ENCODE results near the gene RNF20. TPM values are rescaled to one million over a fixed set of nuclear protein-coding genes. Genes with fewer than 3 reads are reported as not detected.

The RNF20 gene
- total and polyA plus RNA-seq, 2 of the 13 experiments (the other 11 are each of a cell fraction or from before 2014, with no cell fraction given), result 12.7 to 37.6 TPM

DNA sequence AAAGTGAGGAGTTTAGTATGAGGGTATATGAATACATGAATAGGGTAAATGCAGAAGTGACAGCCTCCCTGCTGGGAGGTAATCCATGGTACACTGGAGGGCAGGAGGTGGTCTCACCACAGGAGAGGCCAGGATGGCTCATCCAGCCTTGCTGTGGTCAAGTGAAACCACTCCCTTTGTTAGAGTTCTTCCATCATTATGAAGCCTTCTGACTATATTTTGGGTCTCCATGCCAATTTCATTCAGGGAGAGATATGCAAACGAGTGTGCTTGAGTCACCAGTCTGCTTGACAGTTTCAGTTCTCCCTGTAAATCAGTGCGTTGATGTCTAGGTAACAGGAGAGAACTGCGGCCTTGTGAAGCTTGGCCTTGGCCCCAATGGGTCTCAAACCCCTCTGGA lies 44.7 kb downstream of the RNF20 start (continued):
- no peak for TF ChIP-seq ZNF790 (CRISPR knock-in tag; IDR thresholded peaks at IDR 0.05; ENCODE audit: borderline replicate concordance)
- TF ChIP-seq TOPORS (CRISPR knock-in tag; IDR thresholded peaks at IDR 0.05), result no peak
- TF ChIP-seq RBFOX2 (IDR thresholded peaks at IDR 0.05; ENCODE audit: low read depth, low read length), result no peak
- TF ChIP-seq ZNF543 (CRISPR knock-in tag; IDR thresholded peaks at IDR 0.05), result no peak
- TF ChIP-seq, protein P1, sequence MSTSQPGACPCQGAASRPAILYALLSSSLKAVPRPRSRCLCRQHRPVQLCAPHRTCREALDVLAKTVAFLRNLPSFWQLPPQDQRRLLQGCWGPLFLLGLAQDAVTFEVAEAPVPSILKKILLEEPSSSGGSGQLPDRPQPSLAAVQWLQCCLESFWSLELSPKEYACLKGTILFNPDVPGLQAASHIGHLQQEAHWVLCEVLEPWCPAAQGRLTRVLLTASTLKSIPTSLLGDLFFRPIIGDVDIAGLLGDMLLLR (CRISPR knock-in tag; IDR thresholded peaks at IDR 0.05), result no peak
- TF ChIP-seq PHF8 (CRISPR knock-in tag; IDR thresholded peaks at IDR 0.05), result no peak
- TF ChIP-seq, protein P2, sequence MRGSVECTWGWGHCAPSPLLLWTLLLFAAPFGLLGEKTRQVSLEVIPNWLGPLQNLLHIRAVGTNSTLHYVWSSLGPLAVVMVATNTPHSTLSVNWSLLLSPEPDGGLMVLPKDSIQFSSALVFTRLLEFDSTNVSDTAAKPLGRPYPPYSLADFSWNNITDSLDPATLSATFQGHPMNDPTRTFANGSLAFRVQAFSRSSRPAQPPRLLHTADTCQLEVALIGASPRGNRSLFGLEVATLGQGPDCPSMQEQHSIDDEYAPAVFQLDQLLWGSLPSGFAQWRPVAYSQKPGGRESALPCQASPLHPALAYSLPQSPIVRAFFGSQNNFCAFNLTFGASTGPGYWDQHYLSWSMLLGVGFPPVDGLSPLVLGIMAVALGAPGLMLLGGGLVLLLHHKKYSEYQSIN (CRISPR knock-in tag; IDR thresholded peaks at IDR 0.05; ENCODE audit: borderline replicate concordance), result no peak
- TF ChIP-seq NFYB (CRISPR knock-in tag; IDR thresholded peaks at IDR 0.05), result no peak
- no peak for TF ChIP-seq DPF2 (CRISPR knock-in tag; IDR thresholded peaks at IDR 0.05; ENCODE audit: borderline replicate concordance, low read depth)
- TF ChIP-seq NFRKB (IDR thresholded peaks at IDR 0.05), result no peak

DNA sequence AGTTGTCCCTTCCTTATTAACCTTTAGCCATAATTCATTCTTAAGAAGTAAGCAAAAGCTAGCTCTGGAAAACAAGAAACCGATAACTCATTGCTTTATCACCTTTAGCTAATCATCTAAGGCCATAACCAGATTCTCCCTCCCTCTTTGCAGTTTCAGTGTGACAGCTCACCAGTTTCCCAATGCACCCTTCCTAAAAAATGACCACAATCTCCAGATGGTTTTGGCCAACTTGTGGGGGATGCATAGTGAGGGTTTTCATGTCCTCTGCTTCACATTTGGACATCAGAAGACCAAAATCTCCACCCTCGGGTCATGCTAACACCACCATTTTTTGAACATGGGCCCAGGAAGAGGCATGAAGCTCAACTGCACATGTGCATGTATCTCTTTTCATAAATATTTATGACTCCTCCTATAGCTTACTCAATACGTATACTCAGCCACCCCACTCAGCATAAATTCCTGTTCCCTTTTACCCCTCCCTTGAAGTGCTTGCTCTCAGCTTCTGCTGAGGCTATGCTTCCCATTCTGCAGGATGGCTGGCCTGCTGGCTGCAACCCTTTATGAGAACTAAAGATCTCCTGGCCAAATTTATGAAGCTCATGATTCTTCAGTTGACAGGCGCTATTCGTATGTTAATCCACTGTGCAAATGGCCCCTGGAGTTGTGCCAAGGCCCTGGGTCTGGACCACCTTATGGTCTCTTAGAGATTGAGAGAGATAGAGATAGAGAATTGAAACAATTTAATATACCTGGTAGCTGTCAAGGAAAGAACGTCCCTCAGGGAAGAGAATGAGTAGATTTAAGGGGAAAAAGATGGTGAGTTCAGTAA lies 46.3 kb downstream of the RNF20 start:
- WGBS (ENCODE audit: low lambda C conversion rate), result 36% methylated on average over 6 of the region's 6 CpGs
- Histone ChIP-seq H3K9ac (ENCODE audit: insufficient read depth, low read depth, low read length) (no peak overlapping the region), H4K20me1 (ENCODE audit: insufficient read depth, low read length) (no peaks in the 10 kb centered on the region), H3K27ac (ENCODE audit: extremely low read length, insufficient read depth, low read length) (no peak overlapping the region), H3K4me1 (ENCODE audit: insufficient read depth, low read length) (peaks cover 9% of the 10 kb centered on the region), H3K4me2 (ENCODE audit: low read depth, low read length) (no peak overlapping the region), H3K27me3 (ENCODE audit: control insufficient read depth in 1 of 2, insufficient read depth in 2 of 2, low read length in 2 of 2) (no peaks in the 10 kb centered on the region), H2AFZ (ENCODE audit: low read length) (no peak overlapping the region), H3K9me3 (ENCODE audit: low read length) (no peaks in the 10 kb centered on the region), H3K4me3 (replicated peaks in 1 of 3; ENCODE audit: insufficient read depth in 1 of 3, low read depth in 2 of 3, low read length in 3 of 3) (no peak overlapping the region), H3K79me2 (ENCODE audit: insufficient read depth, low read length) (no peaks in the 10 kb centered on the region), H3K36me3 (replicated peaks in 1 of 2; ENCODE audit: control insufficient read depth in 1 of 2, insufficient read depth in 2 of 2, low read length in 2 of 2) (no peaks in the 10 kb centered on the region)
- in situ Hi-C loops (cut with HindIII; ENCODE audit: extremely low pct_ligation_motif_present, low pct_unique_long_range_greater_than_20kb) (no loop called here), intact Hi-C loops (cut with micrococcal nuclease; ENCODE audit: unreplicated experiment) (no loop called here)
- FAIRE-seq, result no peak
- CTCF ChIA-PET (ENCODE audit: low intra/inter-chr PET ratio, low total read pairs), result no interaction called here
- DNase-seq (ENCODE audit: low spot score), result no peak
- POLR2A ChIA-PET, result no interaction called here
- no peak for ATAC-seq
- BruUV-seq (replicated peaks), result no TSS peak
- TF ChIP-seq FOSL1 (CRISPR knock-in tag; IDR thresholded peaks at IDR 0.05; ENCODE audit: borderline replicate concordance) (no peak), NAIF1 (CRISPR knock-in tag; IDR thresholded peaks at IDR 0.05; ENCODE audit: borderline replicate concordance) (no peak), SOX6 (IDR thresholded peaks at IDR 0.05) (no peak), SOX6 (CRISPR knock-in tag; IDR thresholded peaks at IDR 0.05) (no peak), SRY (CRISPR knock-in tag; IDR thresholded peaks at IDR 0.05) (no peak), YEATS2 (CRISPR knock-in tag; IDR thresholded peaks at IDR 0.05; ENCODE audit: borderline replicate concordance) (no peak), ZNF747 (CRISPR knock-in tag; IDR thresholded peaks at IDR 0.05; ENCODE audit: borderline replicate concordance) (no peak)
- TF ChIP-seq, protein P3, sequence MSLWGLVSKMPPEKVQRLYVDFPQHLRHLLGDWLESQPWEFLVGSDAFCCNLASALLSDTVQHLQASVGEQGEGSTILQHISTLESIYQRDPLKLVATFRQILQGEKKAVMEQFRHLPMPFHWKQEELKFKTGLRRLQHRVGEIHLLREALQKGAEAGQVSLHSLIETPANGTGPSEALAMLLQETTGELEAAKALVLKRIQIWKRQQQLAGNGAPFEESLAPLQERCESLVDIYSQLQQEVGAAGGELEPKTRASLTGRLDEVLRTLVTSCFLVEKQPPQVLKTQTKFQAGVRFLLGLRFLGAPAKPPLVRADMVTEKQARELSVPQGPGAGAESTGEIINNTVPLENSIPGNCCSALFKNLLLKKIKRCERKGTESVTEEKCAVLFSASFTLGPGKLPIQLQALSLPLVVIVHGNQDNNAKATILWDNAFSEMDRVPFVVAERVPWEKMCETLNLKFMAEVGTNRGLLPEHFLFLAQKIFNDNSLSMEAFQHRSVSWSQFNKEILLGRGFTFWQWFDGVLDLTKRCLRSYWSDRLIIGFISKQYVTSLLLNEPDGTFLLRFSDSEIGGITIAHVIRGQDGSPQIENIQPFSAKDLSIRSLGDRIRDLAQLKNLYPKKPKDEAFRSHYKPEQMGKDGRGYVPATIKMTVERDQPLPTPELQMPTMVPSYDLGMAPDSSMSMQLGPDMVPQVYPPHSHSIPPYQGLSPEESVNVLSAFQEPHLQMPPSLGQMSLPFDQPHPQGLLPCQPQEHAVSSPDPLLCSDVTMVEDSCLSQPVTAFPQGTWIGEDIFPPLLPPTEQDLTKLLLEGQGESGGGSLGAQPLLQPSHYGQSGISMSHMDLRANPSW (CRISPR knock-in tag; IDR thresholded peaks at IDR 0.05; ENCODE audit: borderline replicate concordance), result no peak
- TF ChIP-seq, protein P4, sequence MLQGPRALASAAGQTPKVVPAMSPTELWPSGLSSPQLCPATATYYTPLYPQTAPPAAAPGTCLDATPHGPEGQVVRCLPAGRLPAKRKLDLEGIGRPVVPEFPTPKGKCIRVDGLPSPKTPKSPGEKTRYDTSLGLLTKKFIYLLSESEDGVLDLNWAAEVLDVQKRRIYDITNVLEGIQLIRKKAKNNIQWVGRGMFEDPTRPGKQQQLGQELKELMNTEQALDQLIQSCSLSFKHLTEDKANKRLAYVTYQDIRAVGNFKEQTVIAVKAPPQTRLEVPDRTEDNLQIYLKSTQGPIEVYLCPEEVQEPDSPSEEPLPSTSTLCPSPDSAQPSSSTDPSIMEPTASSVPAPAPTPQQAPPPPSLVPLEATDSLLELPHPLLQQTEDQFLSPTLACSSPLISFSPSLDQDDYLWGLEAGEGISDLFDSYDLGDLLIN (CRISPR knock-in tag; IDR thresholded peaks at IDR 0.05; ENCODE audit: borderline replicate concordance), result no peak

Measured in HepG2 (cell line).